Body of pancreas (tissue), 4 donors: Measurements from ENCODE around the gene TBC1D3G.
"Not testable (repeated sequence)": the region's sequence is repeated elsewhere in the genome, so short reads cannot be mapped to it uniquely, and the experiment has no call there.

Experiments
- POLR2A ChIP-seq, 3 donors: fragments of 450-650 bp; IDR thresholded peaks; one replicate each; pipeline ENCODE4 v1.6.1; 2016; ENCODE audit warnings: antibody characterized with exemption in 3 of 3, mild to moderate bottlenecking in 2 of 3
- TF ChIP-seq, protein P1 (sequence below), 7 experiments: fragments of 450-650 bp in 4 of 7; fragments of 200-600 bp in 3 of 7; sonication (generic) in 3 of 7; IDR thresholded peaks; one replicate each; pipeline ENCODE4 v1.5.1; 2016 to 2019; ENCODE audit warnings: antibody characterized with exemption in 7 of 7

DNA sequence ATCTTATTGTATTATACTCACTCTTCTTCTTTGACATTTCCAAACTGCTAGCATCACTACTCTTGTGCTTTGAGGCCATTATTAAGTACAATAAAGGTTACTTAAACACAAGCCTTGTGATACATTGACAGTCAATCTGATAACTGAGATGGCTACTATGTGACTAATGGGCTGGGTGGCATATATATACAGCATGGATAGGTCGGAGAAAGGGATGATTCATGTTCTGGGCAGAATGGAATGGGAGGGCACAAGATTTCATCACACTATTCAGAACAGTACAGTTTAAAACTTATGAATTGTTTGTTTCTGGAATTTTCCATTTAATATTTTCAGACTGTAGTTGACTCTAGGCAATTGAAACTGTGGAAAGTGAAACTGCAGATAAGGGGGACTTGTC is 40.4 kb upstream of the TBC1D3G start:
- TF ChIP-seq POLR2A (IDR thresholded peaks at IDR 0.05): not testable (repeated sequence)
- TF ChIP-seq, protein P1, sequence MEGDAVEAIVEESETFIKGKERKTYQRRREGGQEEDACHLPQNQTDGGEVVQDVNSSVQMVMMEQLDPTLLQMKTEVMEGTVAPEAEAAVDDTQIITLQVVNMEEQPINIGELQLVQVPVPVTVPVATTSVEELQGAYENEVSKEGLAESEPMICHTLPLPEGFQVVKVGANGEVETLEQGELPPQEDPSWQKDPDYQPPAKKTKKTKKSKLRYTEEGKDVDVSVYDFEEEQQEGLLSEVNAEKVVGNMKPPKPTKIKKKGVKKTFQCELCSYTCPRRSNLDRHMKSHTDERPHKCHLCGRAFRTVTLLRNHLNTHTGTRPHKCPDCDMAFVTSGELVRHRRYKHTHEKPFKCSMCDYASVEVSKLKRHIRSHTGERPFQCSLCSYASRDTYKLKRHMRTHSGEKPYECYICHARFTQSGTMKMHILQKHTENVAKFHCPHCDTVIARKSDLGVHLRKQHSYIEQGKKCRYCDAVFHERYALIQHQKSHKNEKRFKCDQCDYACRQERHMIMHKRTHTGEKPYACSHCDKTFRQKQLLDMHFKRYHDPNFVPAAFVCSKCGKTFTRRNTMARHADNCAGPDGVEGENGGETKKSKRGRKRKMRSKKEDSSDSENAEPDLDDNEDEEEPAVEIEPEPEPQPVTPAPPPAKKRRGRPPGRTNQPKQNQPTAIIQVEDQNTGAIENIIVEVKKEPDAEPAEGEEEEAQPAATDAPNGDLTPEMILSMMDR (IDR thresholded peaks at IDR 0.05): not testable (repeated sequence)
